WTC11 (cell line): Measurements from ENCODE around the gene TTC28.

Experiments used
- CREB1 ChIP-seq: sonication (generic); formaldehyde crosslinking; IDR thresholded peaks from 2 replicates; pipeline ENCODE4 v1.8.0; 2023; ENCODE audit warnings: mild to moderate bottlenecking, missing genetic modification reagents
- CTCF ChIP-seq: fragments of 200-600 bp; IDR thresholded peaks from 2 replicates; pipeline ENCODE4 v1.8.0; 2022; ENCODE audit warnings: antibody characterized with exemption
- ESRRA ChIP-seq: sonication (generic); formaldehyde crosslinking; IDR thresholded peaks from 2 replicates; pipeline ENCODE4 v1.8.1; 2022; ENCODE audit warnings: mild to moderate bottlenecking, missing genetic modification reagents, borderline replicate concordance
- FOXK1 ChIP-seq: sonication (generic); formaldehyde crosslinking; IDR thresholded peaks from 2 replicates; pipeline ENCODE4 v1.8.0; 2022; ENCODE audit warnings: mild to moderate bottlenecking, moderate library complexity, missing genetic modification reagents
- FOXP1 ChIP-seq: sonication (generic); formaldehyde crosslinking; IDR thresholded peaks from 2 replicates; pipeline ENCODE4 v1.8.0; 2022; ENCODE audit warnings: missing genetic modification reagents, mild to moderate bottlenecking, moderate library complexity, borderline replicate concordance
- IRF1 ChIP-seq: sonication (generic); formaldehyde crosslinking; IDR thresholded peaks from 2 replicates; pipeline ENCODE4 v1.8.0; 2023; ENCODE audit warnings: missing genetic modification reagents
- MAX ChIP-seq: sonication (generic); formaldehyde crosslinking; IDR thresholded peaks from 2 replicates; pipeline ENCODE4 v1.8.0; 2022; ENCODE audit warnings: mild to moderate bottlenecking, missing genetic modification reagents
- NFATC4 ChIP-seq: fragments of 250-450 bp; sonication (Bioruptor Pico); IDR thresholded peaks from 2 replicates; pipeline ENCODE4 v1.9.0; 2021; ENCODE audit warnings: mild to moderate bottlenecking
- NR1H2 ChIP-seq: sonication (generic); formaldehyde crosslinking; IDR thresholded peaks from 2 replicates; pipeline ENCODE4 v1.9.0; 2021; ENCODE audit warnings: mild to moderate bottlenecking, moderate library complexity, missing genetic modification reagents
- SP1 ChIP-seq: sonication (generic); formaldehyde crosslinking; conservative IDR thresholded peaks from 2 replicates; pipeline ENCODE4 v1.8.1; 2022; ENCODE audit warnings: missing genetic modification reagents
- USF2 ChIP-seq: sonication (generic); formaldehyde crosslinking; IDR thresholded peaks from 2 replicates; pipeline ENCODE4 v1.8.1; 2023; ENCODE audit warnings: mild to moderate bottlenecking, missing genetic modification reagents, moderate library complexity
- TF ChIP-seq, protein P1 (sequence below): sonication (generic); formaldehyde crosslinking; IDR thresholded peaks from 2 replicates; pipeline ENCODE4 v1.8.0; 2022; ENCODE audit warnings: missing genetic modification reagents
- TF ChIP-seq, protein P2 (sequence below): sonication (generic); formaldehyde crosslinking; conservative IDR thresholded peaks from 2 replicates; pipeline ENCODE4 v1.8.1; 2022; ENCODE audit warnings: mild to moderate bottlenecking, missing genetic modification reagents
- TF ChIP-seq, protein P3 (sequence below): fragments of 250-450 bp; sonication (Bioruptor Pico); IDR thresholded peaks from 2 replicates; pipeline ENCODE4 v1.9.0; 2021; ENCODE audit warnings: mild to moderate bottlenecking

DNA sequence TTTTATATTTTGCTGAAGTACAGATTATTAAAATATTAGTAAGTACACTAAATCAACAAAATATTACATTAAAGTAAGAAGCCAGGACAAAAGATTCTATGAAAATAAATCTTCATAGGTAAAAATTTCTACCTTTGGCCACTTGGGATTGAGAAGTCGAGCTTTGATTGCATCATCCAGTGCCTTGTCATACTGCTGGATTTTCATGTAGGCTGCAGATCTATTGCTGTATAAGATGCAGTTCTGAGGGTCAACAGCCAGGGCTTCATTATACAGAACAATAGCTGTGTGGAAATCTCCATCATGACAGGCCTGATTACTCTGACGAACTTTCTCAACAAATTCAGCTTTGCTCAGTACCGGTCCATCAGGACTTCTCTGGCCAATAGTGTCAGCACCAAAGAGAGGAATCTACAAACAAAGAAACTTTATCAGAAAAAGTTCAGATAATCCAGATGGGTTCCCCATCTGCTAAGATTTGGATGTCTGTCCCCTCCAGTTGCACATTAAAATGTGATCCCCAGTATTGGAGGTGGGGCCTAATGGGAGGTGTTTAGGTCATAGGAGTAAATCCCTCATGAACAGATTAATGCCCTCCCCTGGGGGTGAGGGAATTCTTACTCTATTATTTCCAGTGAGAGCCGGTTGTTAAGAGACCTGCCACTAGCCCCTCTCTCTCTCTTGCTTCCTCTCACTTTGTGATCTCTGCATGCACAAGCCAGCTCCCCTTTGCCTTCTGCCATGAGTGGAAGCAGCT, 50.0 kb downstream of the TTC28 start:
- TF ChIP-seq CTCF: no peak
- TF ChIP-seq, protein P1, sequence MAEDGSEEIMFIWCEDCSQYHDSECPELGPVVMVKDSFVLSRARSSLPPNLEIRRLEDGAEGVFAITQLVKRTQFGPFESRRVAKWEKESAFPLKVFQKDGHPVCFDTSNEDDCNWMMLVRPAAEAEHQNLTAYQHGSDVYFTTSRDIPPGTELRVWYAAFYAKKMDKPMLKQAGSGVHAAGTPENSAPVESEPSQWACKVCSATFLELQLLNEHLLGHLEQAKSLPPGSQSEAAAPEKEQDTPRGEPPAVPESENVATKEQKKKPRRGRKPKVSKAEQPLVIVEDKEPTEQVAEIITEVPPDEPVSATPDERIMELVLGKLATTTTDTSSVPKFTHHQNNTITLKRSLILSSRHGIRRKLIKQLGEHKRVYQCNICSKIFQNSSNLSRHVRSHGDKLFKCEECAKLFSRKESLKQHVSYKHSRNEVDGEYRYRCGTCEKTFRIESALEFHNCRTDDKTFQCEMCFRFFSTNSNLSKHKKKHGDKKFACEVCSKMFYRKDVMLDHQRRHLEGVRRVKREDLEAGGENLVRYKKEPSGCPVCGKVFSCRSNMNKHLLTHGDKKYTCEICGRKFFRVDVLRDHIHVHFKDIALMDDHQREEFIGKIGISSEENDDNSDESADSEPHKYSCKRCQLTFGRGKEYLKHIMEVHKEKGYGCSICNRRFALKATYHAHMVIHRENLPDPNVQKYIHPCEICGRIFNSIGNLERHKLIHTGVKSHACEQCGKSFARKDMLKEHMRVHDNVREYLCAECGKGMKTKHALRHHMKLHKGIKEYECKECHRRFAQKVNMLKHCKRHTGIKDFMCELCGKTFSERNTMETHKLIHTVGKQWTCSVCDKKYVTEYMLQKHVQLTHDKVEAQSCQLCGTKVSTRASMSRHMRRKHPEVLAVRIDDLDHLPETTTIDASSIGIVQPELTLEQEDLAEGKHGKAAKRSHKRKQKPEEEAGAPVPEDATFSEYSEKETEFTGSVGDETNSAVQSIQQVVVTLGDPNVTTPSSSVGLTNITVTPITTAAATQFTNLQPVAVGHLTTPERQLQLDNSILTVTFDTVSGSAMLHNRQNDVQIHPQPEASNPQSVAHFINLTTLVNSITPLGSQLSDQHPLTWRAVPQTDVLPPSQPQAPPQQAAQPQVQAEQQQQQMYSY: no peak
- TF ChIP-seq USF2 (CRISPR knock-in tag): no peak
- no peak for TF ChIP-seq FOXP1
- TF ChIP-seq ESRRA (CRISPR knock-in tag): no peak
- no peak for TF ChIP-seq SP1 (CRISPR knock-in tag)
- TF ChIP-seq FOXK1: no peak
- TF ChIP-seq, protein P2, sequence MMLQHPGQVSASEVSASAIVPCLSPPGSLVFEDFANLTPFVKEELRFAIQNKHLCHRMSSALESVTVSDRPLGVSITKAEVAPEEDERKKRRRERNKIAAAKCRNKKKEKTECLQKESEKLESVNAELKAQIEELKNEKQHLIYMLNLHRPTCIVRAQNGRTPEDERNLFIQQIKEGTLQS (CRISPR knock-in tag): no peak
- no peak for TF ChIP-seq MAX (CRISPR knock-in tag)
- no peak for TF ChIP-seq CREB1 (CRISPR knock-in tag)
- no peak for TF ChIP-seq IRF1 (CRISPR knock-in tag)
- no peak for TF ChIP-seq NFATC4
- TF ChIP-seq, protein P3, sequence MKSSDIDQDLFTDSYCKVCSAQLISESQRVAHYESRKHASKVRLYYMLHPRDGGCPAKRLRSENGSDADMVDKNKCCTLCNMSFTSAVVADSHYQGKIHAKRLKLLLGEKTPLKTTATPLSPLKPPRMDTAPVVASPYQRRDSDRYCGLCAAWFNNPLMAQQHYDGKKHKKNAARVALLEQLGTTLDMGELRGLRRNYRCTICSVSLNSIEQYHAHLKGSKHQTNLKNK (CRISPR knock-in tag): no peak
- TF ChIP-seq NR1H2 (CRISPR knock-in tag): no peak
